K562 (cell line): Measurements from ENCODE around the gene SRF. TPM values are rescaled to one million over a fixed set of nuclear protein-coding genes. Genes with fewer than 3 reads are reported as not detected.

Experiments used
- ARID1B ChIP-seq: fragments of 450-650 bp; IDR thresholded peaks from 2 replicates; pipeline ENCODE4 v1.6.1; 2016; ENCODE audit warnings: antibody characterized with exemption, mild to moderate bottlenecking, inconsistent platforms
- CREBBP ChIP-seq: IDR thresholded peaks from one replicate; pipeline ENCODE4 v1.6.1; 2012; ENCODE audit warnings: low read depth, mild to moderate bottlenecking, control low read depth, inconsistent platforms, low read length
- PHF21A ChIP-seq: fragments of 450-650 bp; IDR thresholded peaks from 2 replicates; pipeline ENCODE4 v1.6.1; 2017; ENCODE audit warnings: low read depth, borderline replicate concordance
- POLR2B ChIP-seq: fragments of 450-650 bp; IDR thresholded peaks from 2 replicates; pipeline ENCODE4 v1.6.1; 2018; ENCODE audit warnings: low read depth; ENCODE audit not compliant: partially characterized antibody
- PRPF4 ChIP-seq: fragments of 200-400 bp; formaldehyde crosslinking; IDR thresholded peaks from one replicate; pipeline ENCODE4 v1.6.1; 2017; ENCODE audit warnings: low read length, low read depth, mild to moderate bottlenecking; ENCODE audit not compliant: insufficient read depth, poor library complexity, severe bottlenecking
- SMARCA4 ChIP-seq: fragments of 450-650 bp; IDR thresholded peaks from 2 replicates; pipeline ENCODE4 v1.6.1; 2016
- SMARCA5 ChIP-seq: fragments of 450-650 bp; IDR thresholded peaks from 2 replicates; pipeline ENCODE4 v1.6.1; 2016
- SMARCC2 ChIP-seq: fragments of 450-650 bp; IDR thresholded peaks from 2 replicates; pipeline ENCODE4 v1.6.1; 2017; ENCODE audit warnings: antibody characterized with exemption, moderate library complexity, mild to moderate bottlenecking, low read depth
- YY1 ChIP-seq, 3 experiments: IDR thresholded peaks; 2 replicates each; pipeline ENCODE4 v1.6.1; 2011; ENCODE audit warnings: low read length in 2 of 3, mild to moderate bottlenecking in 2 of 3, moderate library complexity in 2 of 3, borderline replicate concordance in 1 of 3, control low read depth in 1 of 3, low read depth in 1 of 3; ENCODE audit not compliant: insufficient read depth in 3 of 3, insufficient replicate concordance in 2 of 3, control insufficient read depth in 1 of 3, insufficient read length in 1 of 3; ENCODE audit errors: extremely low read depth in 1 of 3
- ZNF384 ChIP-seq: IDR thresholded peaks from 2 replicates; pipeline ENCODE4 v1.6.1; 2012; ENCODE audit warnings: low read depth, low read length, improper control_type of control experiment
- polyA plus RNA-seq, 8 experiments: library from polyadenylated mRNA; depleted of rRNA in 4 of 8; stranded (reverse) in 5 of 8; unstranded in 3 of 8; fragments of >200 nt; fragmentation: Nextera tagmentation in 2 of 8; fragmentation: Illumina TruSeq in 1 of 8; extraction: Ambion mirVana in 2 of 8; extraction: Trizol in 1 of 8; gene quantifications; 2 replicates each; pipeline versions ENCODE4 v1.2.1 to v1.2.3, GENCODE V29; 2011 to 2014; ENCODE audit warnings: inconsistent platforms in 1 of 8, missing spikeins in 1 of 8
- total RNA-seq, 7 experiments: library from RNA; depleted of rRNA in 6 of 7; stranded (reverse); fragments of >200 nt in 6 of 7; fragmentation: Illumina TruSeq in 2 of 7; extraction: Trizol in 2 of 7; gene quantifications; 2 replicates each; pipeline versions ENCODE4 v1.2.1 to v1.2.3, GENCODE V29; 2011 to 2021; ENCODE audit warnings: low replicate concordance in 1 of 7
- TF ChIP-seq, protein P1 (sequence below): fragments of 450-650 bp; IDR thresholded peaks from 2 replicates; pipeline ENCODE4 v1.6.1; 2016; ENCODE audit warnings: antibody characterized with exemption
- TF ChIP-seq, protein P2 (sequence below): fragments of 450-650 bp; formaldehyde crosslinking; IDR thresholded peaks from 2 replicates; pipeline ENCODE4 v1.4.0; 2020; ENCODE audit warnings: mild to moderate bottlenecking, mixed read lengths

The SRF gene
- total and polyA plus RNA-seq, 9 of the 15 experiments (the other 6 are each of a cell fraction or from before 2014, with no cell fraction given) = 2.5 to 37.0 (median 24.6) TPM

DNA sequence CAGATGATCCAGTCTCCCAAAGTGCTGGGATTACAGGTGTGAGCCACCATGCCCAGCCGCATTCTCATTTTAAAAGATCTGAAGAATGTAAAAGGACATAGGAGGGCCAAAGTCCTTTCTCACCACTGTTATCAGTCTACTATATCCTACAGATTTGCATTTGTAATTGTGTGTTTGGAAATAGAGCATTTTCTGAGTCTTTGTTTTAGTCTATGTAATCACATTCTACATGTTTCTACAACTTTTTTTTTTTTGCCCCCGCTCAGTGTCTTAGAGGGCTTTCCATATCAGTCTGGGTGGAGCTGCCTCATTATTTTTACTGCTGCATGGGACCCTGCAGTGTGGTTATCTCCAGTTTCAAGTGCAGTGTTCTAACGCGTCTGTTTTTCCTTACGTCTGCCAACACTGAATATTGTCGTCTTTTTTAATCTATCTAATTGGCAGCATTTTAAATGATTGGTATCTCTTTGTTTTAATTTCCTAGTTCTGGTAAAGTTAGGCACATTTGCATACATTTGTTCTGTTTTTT lies 18.8 kb downstream of the SRF start (continued):
- TF ChIP-seq YY1 (IDR thresholded peaks at IDR 0.05; ENCODE audit: borderline replicate concordance in 1 of 3, control insufficient read depth in 1 of 3, extremely low read depth in 1 of 3, insufficient read depth in 3 of 3, insufficient read length in 1 of 3, insufficient replicate concordance in 2 of 3, low read depth in 1 of 3, low read length in 2 of 3) (no peak), PRPF4 (no peak), PHF21A (no peak), ARID1B (peak; percentile 36; the same call in 1 of the 2 replicates), CREBBP (no peak), SMARCA4 (peak; percentile 52), SMARCC2 (0 out of 2 replicates have a peak, but pooled peaks have one; percentile 55), SMARCA5 (0 out of 2 replicates have a peak, but pooled peaks have one; percentile 41), ZNF384 (0 out of 2 replicates have a peak, but pooled peaks have one; percentile 45), POLR2B (no peak)
- TF ChIP-seq, protein P1, sequence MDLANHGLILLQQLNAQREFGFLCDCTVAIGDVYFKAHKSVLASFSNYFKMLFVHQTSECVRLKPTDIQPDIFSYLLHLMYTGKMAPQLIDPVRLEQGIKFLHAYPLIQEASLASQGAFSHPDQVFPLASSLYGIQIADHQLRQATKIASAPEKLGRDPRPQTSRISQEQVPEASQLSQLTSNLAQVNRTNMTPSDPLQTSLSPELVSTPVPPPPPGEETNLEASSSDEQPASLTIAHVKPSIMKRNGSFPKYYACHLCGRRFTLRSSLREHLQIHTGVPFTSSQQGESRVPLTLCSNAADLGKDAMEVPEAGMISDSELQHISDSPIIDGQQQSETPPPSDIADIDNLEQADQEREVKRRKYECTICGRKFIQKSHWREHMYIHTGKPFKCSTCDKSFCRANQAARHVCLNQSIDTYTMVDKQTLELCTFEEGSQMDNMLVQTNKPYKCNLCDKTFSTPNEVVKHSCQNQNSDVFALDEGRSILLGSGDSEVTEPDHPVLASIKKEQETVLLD = no peak
- TF ChIP-seq, protein P2, sequence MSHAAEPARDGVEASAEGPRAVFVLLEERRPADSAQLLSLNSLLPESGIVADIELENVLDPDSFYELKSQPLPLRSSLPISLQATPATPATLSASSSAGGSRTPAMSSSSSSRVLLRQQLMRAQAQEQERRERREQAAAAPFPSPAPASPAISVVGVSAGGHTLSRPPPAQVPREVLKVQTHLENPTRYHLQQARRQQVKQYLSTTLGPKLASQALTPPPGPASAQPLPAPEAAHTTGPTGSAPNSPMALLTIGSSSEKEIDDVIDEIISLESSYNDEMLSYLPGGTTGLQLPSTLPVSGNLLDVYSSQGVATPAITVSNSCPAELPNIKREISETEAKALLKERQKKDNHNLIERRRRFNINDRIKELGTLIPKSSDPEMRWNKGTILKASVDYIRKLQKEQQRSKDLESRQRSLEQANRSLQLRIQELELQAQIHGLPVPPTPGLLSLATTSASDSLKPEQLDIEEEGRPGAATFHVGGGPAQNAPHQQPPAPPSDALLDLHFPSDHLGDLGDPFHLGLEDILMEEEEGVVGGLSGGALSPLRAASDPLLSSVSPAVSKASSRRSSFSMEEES = no peak
- TF ChIP-seq, all 486 proteins: peak for 11
